ENCODE results near the gene GRB10. TPM values are rescaled to one million over a fixed set of nuclear protein-coding genes. Genes with fewer than 3 reads are reported as not detected.

Gene GRB10
- total and polyA plus RNA-seq, 2 donors (not counting 3 experiments of a cell fraction or from before 2014, with no cell fraction given): 43.7 to 240 TPM

- DNase-seq (ENCODE audit: low read depth, low spot score) (no peak), FAIRE-seq (no peak)
- Histone ChIP-seq H3K9me3 (replicated peaks; ENCODE audit: control insufficient read depth, insufficient read depth, low read length) (no peaks in the 10 kb centered on the region), H2AFZ (ENCODE audit: low read depth, low read length) (no peak overlapping the region), H3K9me1 (replicated peaks; ENCODE audit: control insufficient read depth, extremely low read depth, insufficient read depth, low read length) (no peaks in the 10 kb centered on the region), H3K27ac (ENCODE audit: insufficient read depth, low read depth, low read length) (no peak overlapping the region), H3K4me2 (ENCODE audit: insufficient read depth, low read length) (no peak overlapping the region), H3K4me3 (replicated peaks in 1 of 3; ENCODE audit: insufficient read depth in 1 of 3, low read depth in 1 of 3, low read length in 3 of 3) (no peak overlapping the region), H4K20me1 (replicated peaks; ENCODE audit: control insufficient read depth, extremely low read depth, insufficient read depth, low read length) (no peaks in the 10 kb centered on the region), H3K9ac (replicated peaks; ENCODE audit: extremely low read depth, insufficient read depth, low read length) (no peak overlapping the region), H3K27me3 (ENCODE audit: control insufficient read depth in 2 of 2, insufficient read depth in 2 of 2, low read length in 2 of 2) (no peaks in the 10 kb centered on the region), H3K36me3 (ENCODE audit: control insufficient read depth in 2 of 2, extremely low read depth in 1 of 2, insufficient read depth in 2 of 2, low read length in 2 of 2) (peaks cover 12 to 30% of the 10 kb centered on the region in 2 experiments), H3K4me1 (ENCODE audit: control insufficient read depth, extremely low read depth, insufficient read depth, low read length) (peaks cover 49% of the 10 kb centered on the region), H3K79me2 (ENCODE audit: control insufficient read depth, insufficient read depth, low read length) (peaks cover 76% of the 10 kb centered on the region)
- BruUV-seq (replicated peaks): no TSS peak
- intact Hi-C loops (cut with micrococcal nuclease): loop anchor here (2.0 to 5.0 kb wide), 2 partner anchors 19 to 126 kb away; no protein-coding TSS in a partner anchor
- ChIA-PET CTCF (interaction anchor here (1.1 to 1.3 kb wide), 2 partner anchors 198 to 475 kb away, joined by 3 to 6 read pairs; no protein-coding TSS in a partner anchor), POLR2A (no interaction called here)
- dilution Hi-C loops (cut with MboI; ENCODE audit: extremely low pct_ligation_motif_present, low sequenced_read_pairs): no loop called here
- TF ChIP-seq CTCF (IDR thresholded peaks at IDR 0.05; ENCODE audit: extremely low read depth in 1 of 2, insufficient read depth in 1 of 2, low read depth in 1 of 2, low read length in 2 of 2) (no peak), POLR2AphosphoS5 (IDR thresholded peaks at IDR 0.05; ENCODE audit: insufficient read depth, low read depth, low read length) (no peak), GATA2 (IDR thresholded peaks at IDR 0.05; ENCODE audit: insufficient read depth, insufficient read length, low read depth, low read length) (no peak), MAX (IDR thresholded peaks at IDR 0.05; ENCODE audit: insufficient read depth, insufficient read length) (no peak), JUN (IDR thresholded peaks at IDR 0.05; ENCODE audit: borderline replicate concordance, insufficient read depth, insufficient read length, low read depth) (no peak)
These were observed 116.6 kb downstream of the GRB10 start for GRCh38 chr7:50666124-50666496.

All from endothelial cell of umbilical vein (primary cell).